OCI-M1 (cell line): ENCODE results near the gene TMEM132D.

Experiments
- DNase-seq: peaks from one replicate; lab custom pipeline; 2025; lab: John Stamatoyannopoulos, UW

The TMEM132D gene

DNA sequence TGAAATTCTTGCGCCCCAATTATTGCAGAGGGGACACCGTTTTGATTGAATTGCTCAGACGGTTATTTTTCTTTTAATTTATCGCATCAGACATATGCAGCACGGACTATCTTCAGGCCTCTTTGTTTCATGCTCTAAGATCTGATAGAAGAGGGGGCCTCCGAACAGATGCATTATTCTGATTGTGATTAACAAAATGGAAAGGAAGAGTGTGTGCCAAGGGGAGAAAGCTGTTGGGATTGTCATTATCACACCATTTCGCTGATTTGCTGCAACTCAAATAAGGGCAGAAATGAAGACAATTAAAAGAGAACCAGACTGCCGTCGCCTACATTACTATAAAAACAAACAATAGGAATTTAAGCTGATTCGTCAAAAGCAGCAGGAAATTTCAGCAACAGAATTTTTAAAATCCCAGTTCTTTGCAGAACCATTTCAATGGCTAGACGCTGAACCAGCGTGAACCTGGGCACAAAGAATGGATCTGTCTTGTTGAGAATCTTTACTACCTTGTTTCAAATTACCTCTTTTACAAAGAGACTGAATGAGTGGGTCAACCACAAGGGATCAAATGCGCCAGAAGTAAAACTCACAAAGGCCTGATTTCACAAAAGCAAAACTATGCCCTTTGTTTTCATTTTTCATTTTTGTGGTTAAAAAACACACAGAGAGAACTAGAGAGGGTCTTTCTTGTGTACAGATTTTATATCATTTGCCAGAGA is 30.6 kb downstream of the TMEM132D start:
- no peak for DNase-seq

- DNase-seq, result no peak
Measured at GRCh38 chr12:129871991-129872972, 31.5 kb downstream of the TMEM132D start.

- DNase-seq, result no peak
Measured at GRCh38 chr12:129870796-129871195, 33.0 kb downstream of the TMEM132D start.

- DNase-seq, result no peak
Measured at GRCh38 chr12:129870136-129870535, 33.7 kb downstream of the TMEM132D start.

GRCh38 chr12:129868575-129868974 is 35.2 kb downstream of the TMEM132D start:
- DNase-seq, result no peak

DNA sequence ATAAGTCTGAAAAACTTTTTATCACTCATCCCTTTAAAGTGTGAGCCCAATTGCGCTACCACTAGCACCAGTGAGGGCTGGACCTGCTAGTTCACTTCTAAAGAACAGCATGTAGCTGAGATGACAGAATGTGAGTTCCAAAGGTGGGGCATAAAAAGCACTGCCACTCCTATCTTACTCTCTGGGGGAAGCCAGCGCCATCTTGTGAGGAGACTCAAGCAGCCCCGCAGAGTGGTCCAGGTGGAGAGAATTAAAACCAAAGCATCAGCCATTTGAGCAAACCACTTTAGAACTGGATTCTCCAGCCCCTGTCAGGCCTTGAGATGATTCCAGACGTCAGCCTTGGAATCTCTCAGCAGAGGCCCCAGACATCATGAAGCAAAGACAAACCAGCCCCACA is 39.9 kb downstream of the TMEM132D start:
- no peak for DNase-seq

- no peak for DNase-seq
Measured at GRCh38 chr12:129862561-129863175, 41.2 kb downstream of the TMEM132D start.

DNA sequence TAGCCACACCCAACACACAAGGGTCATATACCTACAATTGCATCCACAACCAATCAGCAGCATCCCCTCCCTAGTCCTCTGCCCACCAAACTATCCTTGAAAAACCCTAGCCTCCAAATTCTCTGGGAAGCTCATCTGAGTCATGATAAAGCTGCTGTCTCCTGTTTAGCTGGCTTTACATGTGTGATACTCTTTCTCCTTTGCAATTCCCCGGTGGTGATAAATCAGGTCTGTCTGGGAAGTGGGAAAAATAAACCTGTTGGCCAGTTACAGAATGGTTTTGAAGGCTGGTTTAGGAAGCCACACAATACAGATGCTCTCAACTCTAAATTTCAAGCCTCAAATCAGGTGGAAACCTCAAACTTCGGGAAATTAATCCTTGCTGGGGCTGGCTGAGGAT is 41.9 kb downstream of the TMEM132D start:
- DNase-seq, result no peak

DNA sequence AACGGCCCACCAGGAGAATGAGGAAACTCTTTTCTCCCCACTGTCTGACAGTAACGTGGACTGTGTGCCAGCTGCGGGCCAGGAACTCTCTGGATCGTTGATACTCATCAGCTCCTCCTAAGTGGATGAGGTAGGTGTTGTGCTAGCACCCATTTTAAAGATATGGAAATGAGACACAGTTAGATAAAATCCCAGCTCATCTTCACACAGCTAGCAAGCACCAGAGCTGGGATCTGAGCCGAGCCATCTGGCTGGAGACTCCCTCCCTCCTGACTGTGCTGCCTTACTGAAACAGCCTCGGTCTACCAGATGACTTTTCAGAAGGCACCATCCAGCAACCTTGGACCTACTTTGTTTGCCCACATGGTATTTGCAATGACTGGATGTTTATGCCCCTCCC is 49.2 kb downstream of the TMEM132D start:
- DNase-seq, result no peak

GRCh38 chr12:129851296-129851695 is 52.5 kb downstream of the TMEM132D start:
- DNase-seq, result no peak

GRCh38 chr12:129848876-129849275 is 54.9 kb downstream of the TMEM132D start:
- no peak for DNase-seq

GRCh38 chr12:129847063-129847462 is 56.8 kb downstream of the TMEM132D start:
- no peak for DNase-seq

GRCh38 chr12:129844662-129845220 is 59.1 kb downstream of the TMEM132D start:
- no peak for DNase-seq

- no peak for DNase-seq
Measured at GRCh38 chr12:129841251-129841650, 62.6 kb downstream of the TMEM132D start.

DNA sequence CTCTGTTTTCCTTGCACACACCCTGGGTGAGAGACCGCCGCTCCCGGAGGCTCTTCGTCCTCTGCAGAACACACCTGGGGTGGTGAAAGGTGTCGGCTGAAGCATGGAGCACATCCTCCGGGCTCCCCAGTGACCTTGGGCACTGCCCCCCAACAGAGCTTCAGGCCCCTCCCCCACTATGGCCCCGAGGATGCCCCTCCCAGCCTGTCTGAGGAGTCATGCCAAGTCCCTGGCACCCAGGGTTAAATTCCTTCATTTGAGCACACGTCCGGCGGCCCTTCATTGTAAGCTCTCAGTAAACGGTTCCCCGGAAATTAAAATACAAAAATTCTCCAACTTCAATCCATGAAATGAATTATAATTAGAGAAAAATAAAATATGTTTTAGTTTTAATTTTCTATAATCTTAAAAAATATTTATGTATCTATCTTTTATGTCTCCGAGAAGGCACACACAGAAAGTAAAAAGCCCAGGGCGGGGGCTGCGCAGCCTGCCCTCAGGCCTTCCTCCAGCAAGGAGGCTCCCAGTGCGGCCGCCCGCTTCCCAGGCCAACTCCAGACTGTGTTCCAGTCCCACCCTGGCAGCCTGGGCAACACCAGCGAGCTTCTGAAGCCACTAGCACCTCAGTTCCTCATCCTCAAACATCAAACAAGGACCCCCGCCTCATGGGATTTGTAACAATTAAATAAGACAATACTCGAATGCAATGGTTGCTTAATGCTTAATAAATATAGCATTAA is 63.5 kb downstream of the TMEM132D start:
- no peak for DNase-seq

DNA sequence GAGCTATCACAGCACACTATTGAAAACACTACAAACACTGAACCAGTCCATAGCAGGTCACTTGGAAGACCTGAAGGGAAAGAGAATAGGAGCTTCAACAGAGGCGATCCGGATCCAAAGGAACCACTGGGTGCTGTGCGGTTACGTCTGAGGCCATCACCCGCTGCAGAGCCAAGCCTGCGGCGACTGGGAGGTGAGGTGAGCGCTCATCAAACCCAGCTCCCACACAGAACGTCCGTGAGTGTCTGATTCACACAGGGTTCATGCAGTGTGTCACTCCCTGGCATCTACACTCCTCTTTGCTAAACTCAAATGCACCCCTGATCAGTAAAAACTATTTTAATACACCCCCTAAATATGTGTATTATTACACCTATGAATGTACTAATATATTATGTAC is 64.1 kb downstream of the TMEM132D start:
- no peak for DNase-seq

GRCh38 chr12:129831294-129831693 is 72.5 kb downstream of the TMEM132D start:
- no peak for DNase-seq

- DNase-seq, result no peak
Measured at GRCh38 chr12:129830796-129831195, 73.0 kb downstream of the TMEM132D start.

DNA sequence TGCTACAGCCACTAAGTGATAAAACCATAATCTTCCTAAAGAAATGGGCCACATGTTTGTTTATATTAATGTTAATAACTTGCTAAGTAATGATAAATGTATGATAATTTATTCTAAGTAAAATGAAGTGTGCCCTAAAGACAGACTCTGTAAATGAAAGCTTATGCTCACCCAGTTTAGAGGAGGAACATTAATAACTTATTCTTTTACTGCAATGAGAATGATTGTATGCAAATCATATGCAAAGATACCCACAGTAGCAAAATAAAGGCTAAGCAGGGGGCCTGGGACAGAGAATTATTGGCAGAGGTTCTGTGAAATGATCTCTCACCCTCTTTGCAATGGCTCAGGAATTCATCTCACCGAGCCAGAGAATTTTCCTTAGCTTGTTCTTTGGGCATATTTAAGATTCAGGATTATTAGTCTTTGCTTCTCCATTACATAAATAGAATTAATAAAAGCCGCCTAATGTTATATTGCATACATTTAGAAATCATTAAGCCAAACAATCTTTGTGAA is 75.9 kb downstream of the TMEM132D start:
- no peak for DNase-seq

GRCh38 chr12:129827102-129827865 is 76.5 kb downstream of the TMEM132D start:
- DNase-seq, result no peak

- DNase-seq, result no peak
Measured at GRCh38 chr12:129826273-129826672, 77.6 kb downstream of the TMEM132D start.
